GM12891 (cell line): ENCODE data around the gene GRPEL2.

Experiments used
- POLR2A ChIP-seq: IDR thresholded peaks from 2 replicates; pipeline ENCODE4 v1.6.1; 2011; ENCODE audit warnings: low read depth, low read length, control low read depth
- POLR2AphosphoS5 ChIP-seq: IDR thresholded peaks from 2 replicates; pipeline ENCODE4 v1.6.1; 2011; ENCODE audit warnings: low read depth, low read length, control low read depth
- POU2F2 ChIP-seq: IDR thresholded peaks from 2 replicates; pipeline ENCODE4 v1.6.1; 2011; ENCODE audit warnings: low read depth, mild to moderate bottlenecking, control low read depth, low read length, moderate library complexity
- SPI1 ChIP-seq: IDR thresholded peaks from 2 replicates; pipeline ENCODE4 v1.6.1; 2011; ENCODE audit warnings: low read depth, low read length, control low read depth

DNA sequence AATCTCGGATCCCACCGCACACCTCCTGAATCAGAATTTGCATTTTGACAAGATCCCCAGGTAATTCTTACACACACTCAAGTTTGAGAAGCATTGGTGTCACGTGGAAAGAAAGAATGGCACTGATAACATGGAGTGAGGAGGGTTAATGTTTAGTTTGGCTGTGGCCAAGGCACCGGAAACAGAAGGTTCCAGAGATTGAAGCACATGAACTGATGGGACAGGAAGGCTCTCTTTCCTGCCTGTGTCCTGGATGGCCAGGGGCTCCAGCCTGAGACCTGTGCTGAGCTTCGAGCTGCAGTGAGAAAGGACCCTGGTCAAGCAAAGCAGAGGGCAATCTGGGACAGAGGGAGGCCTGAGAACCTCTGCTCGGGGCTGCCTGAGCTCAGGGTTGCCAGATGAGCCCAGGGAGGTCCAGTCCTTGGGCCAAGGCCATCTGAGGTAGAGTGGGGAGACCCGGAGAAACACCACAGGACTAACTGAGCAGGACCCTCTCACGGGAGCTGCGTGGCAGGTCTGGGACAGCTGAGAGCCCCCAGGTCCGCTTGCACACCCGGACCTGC lies 46.4 kb upstream of the GRPEL2 start:
- TF ChIP-seq POLR2AphosphoS5 = no peak
- TF ChIP-seq POLR2A = no peak
- no peak for TF ChIP-seq SPI1
- no peak for TF ChIP-seq POU2F2
